NT2/D1 (cell line): ENCODE data around the gene UGGT2.

Experiments
- YY1 ChIP-seq: IDR thresholded peaks from 2 replicates; pipeline ENCODE4 v1.6.1; 2011; ENCODE audit not compliant: insufficient read length, insufficient read depth
- ZNF274 ChIP-seq: IDR thresholded peaks from 2 replicates; pipeline ENCODE4 v1.6.1; 2011; ENCODE audit warnings: mild to moderate bottlenecking, low read depth, low read length

- TF ChIP-seq ZNF274 (no peak), YY1 (no peak)
Measured at GRCh38 chr13:95752677-95753076, 300.5 kb downstream of the UGGT2 start.
